Ishikawa (cell line): Measurements from ENCODE around the gene FBLN5.

Source experiments
- EGR1 ChIP-seq: IDR thresholded peaks from 2 replicates; pipeline ENCODE4 v1.6.1; 2012
- EP300 ChIP-seq: IDR thresholded peaks from 2 replicates; pipeline ENCODE4 v1.6.1; 2012; ENCODE audit warnings: borderline replicate concordance
- REST ChIP-seq: IDR thresholded peaks from 2 replicates; pipeline ENCODE4 v1.6.1; 2012; ENCODE audit warnings: low read depth, mild to moderate bottlenecking
- TAF1 ChIP-seq: IDR thresholded peaks from 2 replicates; pipeline ENCODE4 v1.6.1; 2012; ENCODE audit warnings: low read depth, mild to moderate bottlenecking
- ZBTB7A ChIP-seq: IDR thresholded peaks from 2 replicates; pipeline ENCODE4 v1.6.1; 2012; ENCODE audit warnings: low read depth

- TF ChIP-seq ZBTB7A (no peak), REST (no peak), EP300 (no peak), TAF1 (no peak), EGR1 (no peak)
Measured at GRCh38 chr14:91963465-91963864, 16.0 kb upstream of the FBLN5 start.
